ENCODE data around the gene TNFRSF14.

DNA sequence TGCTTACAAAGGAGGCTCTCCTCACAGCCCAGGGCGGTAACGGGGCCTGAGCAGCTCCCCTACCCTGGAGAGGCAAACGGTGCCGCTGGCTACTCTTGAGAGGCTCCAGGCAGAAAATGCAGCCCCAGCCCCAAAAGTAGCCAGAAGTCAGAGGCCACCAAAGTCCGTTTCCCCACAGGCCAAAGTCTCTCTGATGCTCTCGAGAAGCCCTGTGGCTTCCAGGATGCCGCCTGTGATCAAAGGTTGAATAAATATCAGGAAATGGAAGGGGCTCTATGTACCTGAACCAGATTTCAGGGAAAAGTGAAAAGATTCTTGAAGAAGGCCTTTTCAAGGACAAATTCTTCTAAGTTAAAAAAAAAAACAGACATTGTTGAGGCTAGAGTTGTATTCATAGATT, 33.9 kb upstream of the TNFRSF14 start:
- TF ChIP-seq POLR2A (IDR thresholded peaks at IDR 0.05): no peak
- TF ChIP-seq, protein P1, sequence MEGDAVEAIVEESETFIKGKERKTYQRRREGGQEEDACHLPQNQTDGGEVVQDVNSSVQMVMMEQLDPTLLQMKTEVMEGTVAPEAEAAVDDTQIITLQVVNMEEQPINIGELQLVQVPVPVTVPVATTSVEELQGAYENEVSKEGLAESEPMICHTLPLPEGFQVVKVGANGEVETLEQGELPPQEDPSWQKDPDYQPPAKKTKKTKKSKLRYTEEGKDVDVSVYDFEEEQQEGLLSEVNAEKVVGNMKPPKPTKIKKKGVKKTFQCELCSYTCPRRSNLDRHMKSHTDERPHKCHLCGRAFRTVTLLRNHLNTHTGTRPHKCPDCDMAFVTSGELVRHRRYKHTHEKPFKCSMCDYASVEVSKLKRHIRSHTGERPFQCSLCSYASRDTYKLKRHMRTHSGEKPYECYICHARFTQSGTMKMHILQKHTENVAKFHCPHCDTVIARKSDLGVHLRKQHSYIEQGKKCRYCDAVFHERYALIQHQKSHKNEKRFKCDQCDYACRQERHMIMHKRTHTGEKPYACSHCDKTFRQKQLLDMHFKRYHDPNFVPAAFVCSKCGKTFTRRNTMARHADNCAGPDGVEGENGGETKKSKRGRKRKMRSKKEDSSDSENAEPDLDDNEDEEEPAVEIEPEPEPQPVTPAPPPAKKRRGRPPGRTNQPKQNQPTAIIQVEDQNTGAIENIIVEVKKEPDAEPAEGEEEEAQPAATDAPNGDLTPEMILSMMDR (IDR thresholded peaks at IDR 0.05): no peak
- no peak for TF ChIP-seq POLR2AphosphoS5 (IDR thresholded peaks at IDR 0.05)

Measured in breast epithelium (tissue), 3 donors.